GM19455 (cell line): ENCODE measurements around the gene C1orf185.
A peak's percentile ranks its signal among the peaks of the same experiment; 100 is the strongest.
"Not testable (repeated sequence)": the region's sequence is repeated elsewhere in the genome, so short reads cannot be mapped to it uniquely, and the experiment has no call there.

Experiments used
- ATAC-seq: cut with Tn5 transposase; IDR thresholded peaks from one replicate; pipeline ENCODE4 v1.9.1; 2021; ENCODE audit not compliant: unreplicated experiment

C1orf185 gene

DNA sequence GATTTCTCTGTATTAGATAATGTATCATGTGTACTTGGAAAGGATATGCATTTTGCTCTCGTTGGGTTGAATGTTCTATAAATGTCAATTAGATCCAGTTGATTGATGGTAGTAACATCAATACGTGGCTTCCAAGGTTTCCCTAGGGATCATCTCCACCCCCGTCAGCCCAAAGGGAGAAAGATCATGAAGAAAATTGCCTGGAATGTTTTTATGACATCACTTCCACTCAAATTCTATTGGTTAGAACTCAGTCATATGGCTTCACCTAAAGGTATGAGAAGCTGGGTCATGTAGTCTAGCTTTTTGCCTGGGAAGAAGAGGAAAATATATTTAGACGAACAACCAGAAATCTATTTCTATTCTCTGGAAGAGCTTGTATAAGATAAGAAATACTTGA, at the start of gene C1orf185:
C1orf185 (plus strand) TSS at position 253 of the 400 bp plus-strand sequence; CDS start at position 259, 6 bp downstream.
- ATAC-seq: no peak

GRCh38 chr1:51058858-51059257, 43.2 kb upstream of the C1orf185 start:
- no peak for ATAC-seq

DNA sequence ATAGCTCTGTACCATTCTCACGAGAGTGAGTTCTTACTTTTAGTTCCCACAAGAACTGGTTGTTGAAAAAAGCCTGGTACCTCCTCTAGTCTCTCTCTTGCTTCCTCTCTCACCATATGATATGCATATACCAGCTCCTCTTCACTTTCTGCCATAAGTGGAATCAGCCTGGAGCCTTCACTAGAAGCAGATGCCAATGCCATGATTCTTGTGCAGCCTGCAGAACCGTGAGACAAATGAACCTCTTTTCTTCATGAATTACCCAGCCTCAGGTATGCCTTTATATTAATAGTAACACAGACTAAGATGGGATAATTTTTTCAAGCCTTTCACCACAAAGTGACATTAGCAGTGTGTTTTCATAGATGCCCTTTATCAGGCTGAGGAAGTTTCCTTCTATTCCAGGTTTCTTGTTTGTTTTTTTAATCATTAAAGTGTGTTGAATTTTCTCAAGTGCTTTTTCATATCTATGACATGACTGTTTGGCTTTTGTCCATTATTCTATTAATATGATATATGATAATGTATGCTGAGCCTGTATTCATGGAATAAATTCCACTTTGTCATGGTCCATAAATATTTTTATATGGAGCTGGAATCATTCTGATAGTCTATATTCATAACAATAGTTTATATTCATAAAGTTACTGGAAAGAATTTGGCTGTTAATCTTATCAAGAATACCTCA, 40.7 kb upstream of the C1orf185 start:
- no peak for ATAC-seq

DNA sequence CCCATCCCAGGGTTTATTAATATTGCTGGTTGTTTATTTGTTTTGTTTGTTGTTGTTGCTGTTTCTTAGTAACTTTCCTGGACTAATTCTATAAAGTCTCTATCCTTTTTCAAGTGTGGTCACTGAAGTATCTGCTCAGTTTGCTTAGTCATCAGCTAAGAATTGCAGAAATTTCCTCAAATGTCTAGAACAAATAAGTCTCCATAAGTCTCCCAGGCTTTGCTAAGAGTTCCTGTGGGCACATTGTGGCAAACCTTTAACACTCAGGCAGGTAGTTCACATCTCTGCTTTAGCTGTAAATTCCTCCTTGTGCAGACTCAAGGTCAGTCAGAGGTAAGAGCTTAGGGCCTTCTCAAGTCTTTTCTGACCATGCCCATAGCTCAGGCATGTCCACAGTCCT, 38.9 kb upstream of the C1orf185 start:
- ATAC-seq: no peak

DNA sequence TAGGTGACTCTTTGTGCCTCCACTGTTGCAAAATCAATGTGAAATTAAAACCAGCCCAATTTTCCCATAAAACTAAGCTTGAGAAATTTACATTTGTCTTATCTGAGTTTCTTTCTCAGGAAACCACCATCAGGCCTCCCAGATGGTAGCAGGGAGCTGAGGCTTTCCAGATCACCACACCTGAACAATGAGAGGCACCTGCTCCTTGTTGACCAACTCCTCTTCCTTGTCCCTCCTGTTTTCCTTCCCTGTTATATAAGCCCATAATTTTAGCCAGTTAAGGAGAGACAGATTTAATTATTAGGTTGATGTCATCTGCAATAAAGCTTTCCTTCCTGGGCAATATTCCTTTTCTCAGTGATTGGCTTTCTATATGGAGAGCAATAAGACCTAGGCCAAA, 32.0 kb upstream of the C1orf185 start:
- no peak for ATAC-seq

GRCh38 chr1:51070640-51071039, 31.4 kb upstream of the C1orf185 start:
- no peak for ATAC-seq

GRCh38 chr1:51071291-51072042, 30.6 kb upstream of the C1orf185 start:
- no peak for ATAC-seq

- ATAC-seq: no peak
These were observed 30.0 kb upstream of the C1orf185 start for GRCh38 chr1:51072043-51072439.

- no peak for ATAC-seq
These were observed 29.4 kb upstream of the C1orf185 start for GRCh38 chr1:51072651-51073050.

DNA sequence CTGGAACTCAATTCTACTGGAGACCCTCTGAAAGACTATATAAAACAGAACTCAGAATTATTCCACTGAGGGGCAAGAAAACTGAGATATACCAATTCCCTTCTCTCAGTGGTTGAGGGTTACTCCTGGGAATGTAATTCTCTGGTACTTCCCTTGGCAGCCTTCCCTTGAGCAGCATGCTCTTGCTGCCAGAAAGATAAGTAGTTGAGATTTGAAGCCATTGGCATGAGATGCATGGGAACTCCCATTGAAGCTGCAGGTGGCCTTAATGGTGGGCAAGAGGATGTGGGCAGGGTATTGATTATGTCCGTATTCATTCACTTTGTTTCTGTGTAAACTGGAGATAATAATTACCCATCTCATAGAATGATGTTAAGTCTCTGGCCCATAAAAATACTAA, 28.6 kb upstream of the C1orf185 start:
- no peak for ATAC-seq

DNA sequence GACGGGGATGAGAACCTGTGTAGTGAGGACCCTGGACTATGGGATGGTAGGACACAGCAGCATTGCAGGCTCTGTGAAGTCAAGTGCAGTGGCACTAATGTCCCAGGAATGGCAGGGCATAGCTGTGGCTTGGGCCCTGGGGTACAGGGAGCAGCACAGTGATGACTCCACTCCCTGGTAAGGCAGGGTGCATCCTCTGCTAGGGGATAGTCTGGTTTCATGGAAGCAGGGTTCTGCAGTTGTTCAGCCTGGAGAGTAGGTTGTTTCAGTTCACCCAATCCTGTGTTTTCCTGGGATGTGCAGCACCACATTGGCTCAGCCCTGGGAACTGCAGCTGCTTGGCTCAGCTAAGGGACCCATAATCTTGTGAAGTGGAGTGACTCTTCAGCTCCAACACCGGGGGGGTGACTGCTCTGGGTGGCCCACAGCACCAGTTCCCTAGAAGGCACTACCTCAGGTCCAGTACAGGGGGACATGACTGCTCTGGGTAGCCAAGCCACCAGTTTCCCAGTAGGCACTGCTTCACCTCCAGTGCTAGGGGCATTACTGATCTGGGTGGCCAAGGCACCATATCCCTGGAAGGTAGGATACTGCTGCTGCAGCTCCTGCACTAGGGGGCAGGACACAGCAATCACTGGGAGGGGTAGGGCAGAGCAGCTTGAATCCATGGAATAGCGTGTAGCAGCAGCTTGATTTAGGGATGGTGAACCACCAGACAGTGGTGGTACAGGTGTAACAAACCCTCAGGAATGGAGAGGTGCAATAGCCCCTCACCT, 15.3 kb upstream of the C1orf185 start:
- no peak for ATAC-seq

DNA sequence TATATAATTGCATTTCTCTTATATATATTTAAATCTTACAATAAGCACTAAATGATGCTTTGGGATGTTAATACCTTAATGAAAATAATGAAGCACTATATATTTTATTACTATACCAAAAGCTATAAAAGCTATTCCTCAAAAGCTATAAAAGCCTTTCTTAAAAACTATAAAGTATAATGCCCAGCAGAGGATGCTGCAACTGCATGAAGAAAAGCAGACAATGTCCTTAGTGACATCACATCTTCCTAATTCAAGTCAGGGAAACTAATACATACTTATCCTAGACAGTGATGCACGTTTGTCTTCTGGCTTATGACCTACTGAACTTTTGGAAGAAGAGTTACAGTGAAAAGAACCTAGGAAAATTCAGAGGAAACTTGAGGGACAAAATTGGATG, 13.6 kb upstream of the C1orf185 start:
- no peak for ATAC-seq

DNA sequence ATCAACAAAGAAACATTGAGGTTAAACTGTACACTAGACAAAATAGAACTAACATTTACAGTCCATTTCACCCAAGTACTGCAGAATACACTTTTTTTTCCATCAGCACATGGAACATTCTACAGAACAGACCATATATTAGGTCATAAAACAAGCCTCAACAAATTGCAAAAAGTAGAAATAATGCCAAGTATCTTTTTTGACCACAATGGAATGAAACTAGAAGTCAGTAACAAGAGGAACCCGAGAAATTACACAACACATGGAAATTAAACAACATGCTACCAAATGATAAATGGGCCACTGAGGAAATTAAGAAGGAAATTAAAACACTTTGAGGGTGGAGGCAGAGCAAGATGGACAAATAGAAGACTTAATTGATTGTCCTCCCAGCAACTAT, 8.4 kb upstream of the C1orf185 start:
- no peak for ATAC-seq

DNA sequence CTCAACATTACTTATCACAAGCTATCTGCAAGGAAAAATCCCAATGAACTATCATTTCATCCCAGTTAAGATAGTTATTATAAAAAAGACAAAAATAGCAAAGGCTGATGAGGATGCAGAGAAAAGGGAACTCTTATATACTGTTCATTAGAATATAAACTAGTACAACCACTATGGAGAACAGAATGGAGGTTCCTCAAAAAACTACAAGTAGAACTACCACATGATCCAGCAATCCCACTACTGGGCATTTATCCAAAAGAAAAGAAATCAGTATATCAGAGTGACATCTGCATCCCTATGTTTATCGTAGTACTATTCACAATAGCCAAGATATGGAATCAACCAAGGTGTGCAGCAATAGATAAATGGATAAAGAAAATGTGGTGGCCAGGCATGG, 4.9 kb upstream of the C1orf185 start:
- ATAC-seq: no peak

- peak; percentile 66 for ATAC-seq
These were observed 1.7 kb upstream of the C1orf185 start for GRCh38 chr1:51100264-51100880.

GRCh38 chr1:51114137-51114536, 12.1 kb downstream of the C1orf185 start:
- ATAC-seq: no peak

GRCh38 chr1:51115714-51116404, 13.8 kb downstream of the C1orf185 start:
- ATAC-seq: no peak

GRCh38 chr1:51119331-51119730, 17.3 kb downstream of the C1orf185 start:
- no peak for ATAC-seq

DNA sequence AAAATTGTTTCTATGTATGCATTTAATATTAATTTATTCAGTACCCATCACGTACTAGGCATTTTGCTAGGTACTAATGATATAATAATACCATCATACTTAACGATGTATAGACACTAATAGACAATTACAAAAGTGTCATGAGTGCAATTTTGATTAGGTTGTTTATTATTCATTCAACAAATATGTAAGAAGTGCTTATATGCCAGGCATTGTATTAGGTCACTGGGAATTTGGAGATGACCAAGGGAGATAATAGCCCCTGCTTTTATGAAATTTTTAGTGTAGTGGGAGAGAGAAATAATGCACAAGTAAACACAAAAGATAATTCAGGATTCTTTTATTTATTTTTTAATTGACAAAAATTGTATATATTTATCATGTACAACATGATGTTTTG, 18.6 kb downstream of the C1orf185 start:
- no peak for ATAC-seq

DNA sequence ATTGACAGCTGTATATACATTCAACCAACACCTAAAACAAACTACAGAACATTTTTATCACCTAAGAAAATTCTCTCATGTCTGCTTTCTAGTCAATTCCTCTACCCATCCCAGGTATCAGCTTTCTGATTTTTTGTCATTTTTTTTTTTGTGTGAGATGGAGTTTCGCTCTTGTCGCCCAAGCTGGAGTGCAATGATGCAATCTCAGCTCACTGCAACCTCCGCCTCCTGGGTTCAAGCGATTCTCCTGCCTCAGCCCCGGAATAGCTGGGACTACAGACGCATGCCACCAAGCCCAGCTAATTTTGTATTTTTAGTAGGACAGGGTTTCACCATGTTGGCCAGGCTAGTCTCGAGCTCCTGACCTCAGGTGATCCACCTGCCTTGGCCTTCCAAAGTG, 25.1 kb downstream of the C1orf185 start:
- not testable (repeated sequence) for ATAC-seq

DNA sequence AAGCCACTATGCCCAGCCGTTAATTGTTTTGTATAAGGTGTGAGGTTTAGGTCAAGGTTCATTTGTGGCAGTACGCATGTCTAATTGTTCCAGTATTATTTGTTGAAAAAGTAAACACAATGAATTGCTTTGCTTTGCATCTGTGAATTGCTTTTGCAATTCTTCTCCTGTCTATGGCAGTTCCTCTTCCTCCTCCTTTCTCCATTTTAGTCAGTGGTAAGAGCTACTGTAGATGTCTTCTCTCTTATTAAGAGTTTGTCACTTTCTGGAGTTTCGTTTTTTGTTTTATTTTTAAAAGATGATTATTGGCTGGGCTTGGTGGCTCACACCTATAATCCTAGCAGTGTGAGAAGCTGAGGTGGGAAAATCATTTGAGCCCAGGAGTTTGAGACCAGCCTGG, 29.2 kb downstream of the C1orf185 start:
- no peak for ATAC-seq
